ENCODE results near the gene ABLIM1.

The ABLIM1 gene

GRCh38 chr10:114604357-114605130, 53.5 kb downstream of the ABLIM1 start:
- H3K27ac ChIP-seq (ENCODE audit: low read depth, low read length), result no peak overlapping the region
- H3K36me3 ChIP-seq (ENCODE audit: control insufficient read depth, insufficient read depth, low read length), result no peaks in the 10 kb centered on the region
- no peaks in the 10 kb centered on the region; the same call in 1 of the 2 replicates for H3K4me1 ChIP-seq (ENCODE audit: control insufficient read depth, insufficient read depth, low read length)
- no peak overlapping the region for H3K4me3 ChIP-seq (ENCODE audit: low read depth, low read length)
- H3K9me3 ChIP-seq (ENCODE audit: control insufficient read depth, insufficient read depth, low read length), result no peaks in the 10 kb centered on the region
- no peak overlapping the region for H3K9ac ChIP-seq (ENCODE audit: low read depth, low read length)
- no peaks in the 10 kb centered on the region for H3K27me3 ChIP-seq (ENCODE audit: control insufficient read depth, insufficient read depth, low read length)

DNA sequence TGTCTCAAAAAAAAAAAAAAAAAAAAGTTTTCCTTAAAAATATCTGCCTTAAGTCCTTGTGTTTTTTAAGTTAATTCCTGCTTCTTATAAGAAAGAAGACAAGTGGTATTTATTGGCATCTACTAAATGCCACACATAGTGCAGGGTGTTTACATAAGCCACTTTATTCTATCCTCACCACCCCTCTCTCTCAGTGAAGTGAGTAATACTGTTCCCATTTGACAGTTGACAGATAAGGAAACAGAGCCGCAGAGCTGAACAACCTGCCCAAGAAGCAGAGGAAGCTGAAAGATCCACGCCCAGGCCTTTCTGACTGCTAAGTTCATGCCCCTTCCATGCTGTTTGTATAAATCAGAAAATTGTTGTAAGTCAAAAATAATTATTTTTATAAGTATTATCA, 54.1 kb downstream of the ABLIM1 start:
- Histone ChIP-seq H3K36me3 (ENCODE audit: control insufficient read depth, insufficient read depth, low read length) (no peaks in the 10 kb centered on the region), H3K27ac (ENCODE audit: low read depth, low read length) (no peak overlapping the region), H3K4me1 (ENCODE audit: control insufficient read depth, insufficient read depth, low read length) (no peaks in the 10 kb centered on the region; the same call in 1 of the 2 replicates), H3K9me3 (ENCODE audit: control insufficient read depth, insufficient read depth, low read length) (no peaks in the 10 kb centered on the region), H3K9ac (ENCODE audit: low read depth, low read length) (no peak overlapping the region), H3K4me3 (ENCODE audit: low read depth, low read length) (no peak overlapping the region), H3K27me3 (ENCODE audit: control insufficient read depth, insufficient read depth, low read length) (no peaks in the 10 kb centered on the region)

GRCh38 chr10:114603303-114603702, 54.8 kb downstream of the ABLIM1 start:
- no peaks in the 10 kb centered on the region for H3K9me3 ChIP-seq (ENCODE audit: control insufficient read depth, insufficient read depth, low read length)
- no peak overlapping the region for H3K4me3 ChIP-seq (ENCODE audit: low read depth, low read length)
- H3K27ac ChIP-seq (ENCODE audit: low read depth, low read length), result no peak overlapping the region
- no peaks in the 10 kb centered on the region for H3K36me3 ChIP-seq (ENCODE audit: control insufficient read depth, insufficient read depth, low read length)
- H3K27me3 ChIP-seq (ENCODE audit: control insufficient read depth, insufficient read depth, low read length), result no peaks in the 10 kb centered on the region
- H3K9ac ChIP-seq (ENCODE audit: low read depth, low read length), result no peak overlapping the region
- no peaks in the 10 kb centered on the region; the same call in 1 of the 2 replicates for H3K4me1 ChIP-seq (ENCODE audit: control insufficient read depth, insufficient read depth, low read length)

- Histone ChIP-seq H3K27me3 (ENCODE audit: control insufficient read depth, insufficient read depth, low read length) (no peaks in the 10 kb centered on the region), H3K9ac (ENCODE audit: low read depth, low read length) (no peak overlapping the region), H3K4me1 (ENCODE audit: control insufficient read depth, insufficient read depth, low read length) (no peaks in the 10 kb centered on the region; the same call in 1 of the 2 replicates), H3K27ac (ENCODE audit: low read depth, low read length) (no peak overlapping the region), H3K36me3 (ENCODE audit: control insufficient read depth, insufficient read depth, low read length) (no peaks in the 10 kb centered on the region), H3K9me3 (ENCODE audit: control insufficient read depth, insufficient read depth, low read length) (no peaks in the 10 kb centered on the region), H3K4me3 (ENCODE audit: low read depth, low read length) (no peak overlapping the region)
Observed at GRCh38 chr10:114600057-114600456, 58.0 kb downstream of the ABLIM1 start.

- H3K36me3 ChIP-seq (ENCODE audit: control insufficient read depth, insufficient read depth, low read length), result no peaks in the 10 kb centered on the region
- H3K4me1 ChIP-seq (ENCODE audit: control insufficient read depth, insufficient read depth, low read length), result no peaks in the 10 kb centered on the region
- H3K27ac ChIP-seq (ENCODE audit: low read depth, low read length), result no peak overlapping the region
- no peaks in the 10 kb centered on the region for H3K27me3 ChIP-seq (ENCODE audit: control insufficient read depth, insufficient read depth, low read length)
- no peaks in the 10 kb centered on the region for H3K9me3 ChIP-seq (ENCODE audit: control insufficient read depth, insufficient read depth, low read length)
- H3K4me3 ChIP-seq (ENCODE audit: low read depth, low read length), result no peak overlapping the region
- H3K9ac ChIP-seq (ENCODE audit: low read depth, low read length), result no peak overlapping the region
Observed at GRCh38 chr10:114596793-114597192, 61.3 kb downstream of the ABLIM1 start.

GRCh38 chr10:114593816-114594468, 64.1 kb downstream of the ABLIM1 start:
- Histone ChIP-seq H3K9me3 (ENCODE audit: control insufficient read depth, insufficient read depth, low read length) (no peaks in the 10 kb centered on the region), H3K27me3 (ENCODE audit: control insufficient read depth, insufficient read depth, low read length) (no peaks in the 10 kb centered on the region), H3K4me1 (ENCODE audit: control insufficient read depth, insufficient read depth, low read length) (no peaks in the 10 kb centered on the region), H3K36me3 (ENCODE audit: control insufficient read depth, insufficient read depth, low read length) (no peaks in the 10 kb centered on the region), H3K4me3 (ENCODE audit: low read depth, low read length) (no peak overlapping the region), H3K27ac (ENCODE audit: low read depth, low read length) (no peak overlapping the region), H3K9ac (ENCODE audit: low read depth, low read length) (no peak overlapping the region)

DNA sequence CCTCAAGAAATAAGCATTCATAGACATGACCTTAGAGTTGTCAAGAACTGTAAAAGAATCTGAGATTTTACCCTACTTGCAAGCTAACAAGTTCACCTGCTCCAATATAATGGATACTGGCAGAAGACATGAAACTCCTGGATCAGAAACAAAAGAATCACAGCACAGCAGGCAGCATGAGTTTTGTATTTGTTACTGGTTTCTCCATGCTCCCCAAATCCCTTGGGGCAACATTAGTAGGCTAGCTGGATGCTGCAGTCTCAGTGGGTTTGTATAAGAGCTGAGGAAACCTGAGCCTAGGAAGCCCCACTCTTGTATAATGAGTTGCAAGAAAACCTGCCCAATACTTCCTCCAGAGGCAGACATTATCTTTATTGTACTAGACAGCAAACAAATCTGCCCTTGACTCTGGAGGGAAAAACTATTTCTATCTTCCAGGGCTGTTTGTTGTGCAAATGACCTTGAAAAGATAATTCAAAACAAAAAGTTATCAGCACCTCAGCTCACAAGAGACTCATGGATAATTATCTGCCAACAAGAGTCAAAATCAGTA, 64.8 kb downstream of the ABLIM1 start:
- Histone ChIP-seq H3K4me1 (ENCODE audit: control insufficient read depth, insufficient read depth, low read length) (no peaks in the 10 kb centered on the region), H3K36me3 (ENCODE audit: control insufficient read depth, insufficient read depth, low read length) (no peaks in the 10 kb centered on the region), H3K9me3 (ENCODE audit: control insufficient read depth, insufficient read depth, low read length) (no peaks in the 10 kb centered on the region), H3K4me3 (ENCODE audit: low read depth, low read length) (no peak overlapping the region), H3K27me3 (ENCODE audit: control insufficient read depth, insufficient read depth, low read length) (no peaks in the 10 kb centered on the region), H3K27ac (ENCODE audit: low read depth, low read length) (no peak overlapping the region), H3K9ac (ENCODE audit: low read depth, low read length) (no peak overlapping the region)

GRCh38 chr10:114590993-114591392, 67.1 kb downstream of the ABLIM1 start:
- H3K27ac ChIP-seq (ENCODE audit: low read depth, low read length), result no peak overlapping the region

GRCh38 chr10:114584419-114584818, 73.7 kb downstream of the ABLIM1 start:
- Histone ChIP-seq H3K27me3 (ENCODE audit: control insufficient read depth, insufficient read depth, low read length) (no peaks in the 10 kb centered on the region), H3K9ac (ENCODE audit: low read depth, low read length) (no peak overlapping the region)

More at GRCh38 chr10:114590993-114591392, 67.1 kb downstream of the ABLIM1 start:
- Histone ChIP-seq H3K4me3 (ENCODE audit: low read depth, low read length) (no peak overlapping the region), H3K27me3 (ENCODE audit: control insufficient read depth, insufficient read depth, low read length) (no peaks in the 10 kb centered on the region), H3K9ac (ENCODE audit: low read depth, low read length) (no peak overlapping the region), H3K4me1 (ENCODE audit: control insufficient read depth, insufficient read depth, low read length) (no peaks in the 10 kb centered on the region), H3K36me3 (ENCODE audit: control insufficient read depth, insufficient read depth, low read length) (no peaks in the 10 kb centered on the region), H3K9me3 (ENCODE audit: control insufficient read depth, insufficient read depth, low read length) (no peaks in the 10 kb centered on the region)

GRCh38 chr10:114581071-114581470, 77.0 kb downstream of the ABLIM1 start:
- Histone ChIP-seq H3K4me3 (ENCODE audit: low read depth, low read length) (no peak overlapping the region), H3K27me3 (ENCODE audit: control insufficient read depth, insufficient read depth, low read length) (no peaks in the 10 kb centered on the region), H3K9me3 (ENCODE audit: control insufficient read depth, insufficient read depth, low read length) (no peaks in the 10 kb centered on the region), H3K27ac (ENCODE audit: low read depth, low read length) (no peak overlapping the region), H3K9ac (ENCODE audit: low read depth, low read length) (no peak overlapping the region), H3K4me1 (ENCODE audit: control insufficient read depth, insufficient read depth, low read length) (peaks cover 5% of the 10 kb centered on the region; the same call in 1 of the 2 replicates), H3K36me3 (ENCODE audit: control insufficient read depth, insufficient read depth, low read length) (no peaks in the 10 kb centered on the region)

More at GRCh38 chr10:114584419-114584818, 73.7 kb downstream of the ABLIM1 start:
- Histone ChIP-seq H3K4me1 (ENCODE audit: control insufficient read depth, insufficient read depth, low read length) (peaks cover 5% of the 10 kb centered on the region; the same call in 1 of the 2 replicates), H3K36me3 (ENCODE audit: control insufficient read depth, insufficient read depth, low read length) (no peaks in the 10 kb centered on the region), H3K27ac (ENCODE audit: low read depth, low read length) (no peak overlapping the region), H3K9me3 (ENCODE audit: control insufficient read depth, insufficient read depth, low read length) (no peaks in the 10 kb centered on the region), H3K4me3 (ENCODE audit: low read depth, low read length) (no peak overlapping the region)

- H3K27me3 ChIP-seq (ENCODE audit: control insufficient read depth, insufficient read depth, low read length), result no peaks in the 10 kb centered on the region
- no peaks in the 10 kb centered on the region for H3K36me3 ChIP-seq (ENCODE audit: control insufficient read depth, insufficient read depth, low read length)
- H3K4me3 ChIP-seq (ENCODE audit: low read depth, low read length), result no peak overlapping the region
- no peak overlapping the region for H3K9ac ChIP-seq (ENCODE audit: low read depth, low read length)
- H3K27ac ChIP-seq (ENCODE audit: low read depth, low read length), result no peak overlapping the region
- H3K9me3 ChIP-seq (ENCODE audit: control insufficient read depth, insufficient read depth, low read length), result no peaks in the 10 kb centered on the region
- H3K4me1 ChIP-seq (ENCODE audit: control insufficient read depth, insufficient read depth, low read length), result peaks cover 3% of the 10 kb centered on the region; the same call in 1 of the 2 replicates
Observed at GRCh38 chr10:114577133-114577532, 80.9 kb downstream of the ABLIM1 start.
